PC-3 (cell line): ENCODE data around the gene ZNF470. TPM values are rescaled to one million over a fixed set of nuclear protein-coding genes. Genes with fewer than 3 reads are reported as not detected.

Experiments used
- ATAC-seq: fragments of 200-7000 bp; cut with Tn5 transposase; 2 replicates; pipeline ENCODE4 v1.9.1; 2020; ENCODE audit warnings: mild to moderate bottlenecking, moderate library complexity
- BruUV-seq: library from RNA; stranded (reverse); fragments of 400-500 nt; replicated peaks from 2 replicates; lab custom pipeline; 2021; lab: Mats Ljungman, UMichigan
- CTCF ChIA-PET: fragments of 300-600 bp; sonication (Branson Sonifier 250); formaldehyde crosslinking; loops from one replicate; lab custom pipeline; 2022; ENCODE audit warnings: antibody characterized with exemption; lab: Charles Lee
- POLR2A ChIA-PET: fragments of 300-600 bp; sonication (Branson Sonifier 250); formaldehyde crosslinking; loops from one replicate; lab custom pipeline; 2022; ENCODE audit warnings: antibody characterized with exemption; ENCODE audit not compliant: unreplicated experiment; lab: Charles Lee
- DNase-seq: peaks from one replicate; pipeline ENCODE4 v3.0.0-alpha.2; 2015
- H2AFZ ChIP-seq: fragments of 300-600 bp; sonication (generic); 2 replicates; pipeline ENCODE4 v1.6.0; 2016; ENCODE audit warnings: antibody characterized with exemption, low read length
- H3F3A ChIP-seq: fragments of 300-600 bp; sonication (generic); one replicate; pipeline ENCODE4 v1.6.0; 2017; ENCODE audit warnings: antibody characterized with exemption, low read length, control low read depth, mild to moderate bottlenecking; ENCODE audit not compliant: unreplicated experiment
- H3K27ac ChIP-seq: fragments of 300-600 bp; sonication (generic); 2 replicates; pipeline ENCODE4 v1.5.1; 2016; ENCODE audit warnings: mild to moderate bottlenecking, low read length
- H3K27me3 ChIP-seq: fragments of 300-600 bp; sonication (generic); 2 replicates; pipeline ENCODE4 v1.6.1; 2016; ENCODE audit warnings: low read length, mixed read lengths
- H3K36me3 ChIP-seq: fragments of 300-600 bp; sonication (generic); 2 replicates; pipeline ENCODE4 v1.6.1; 2016; ENCODE audit warnings: low read depth, mixed run types, low read length, mixed read lengths
- H3K4me1 ChIP-seq: fragments of 300-600 bp; sonication (generic); 2 replicates; pipeline ENCODE4 v1.5.1; 2016; ENCODE audit warnings: low read length; ENCODE audit not compliant: insufficient read depth
- H3K4me2 ChIP-seq: fragments of 300-600 bp; sonication (generic); 2 replicates; pipeline ENCODE4 v1.6.0; 2016; ENCODE audit warnings: low read length
- H3K4me3 ChIP-seq: fragments of 300-600 bp; sonication (generic); 2 replicates; pipeline ENCODE4 v1.5.1; 2016; ENCODE audit warnings: mild to moderate bottlenecking, low read length, mixed read lengths
- H3K79me2 ChIP-seq: fragments of 300-600 bp; sonication (generic); 2 replicates; pipeline ENCODE4 v1.6.1; 2017; ENCODE audit warnings: low read length, mixed read lengths
- H3K9ac ChIP-seq: fragments of 300-600 bp; sonication (generic); 2 replicates; pipeline ENCODE4 v1.6.0; 2016; ENCODE audit warnings: mild to moderate bottlenecking, low read length
- H3K9me2 ChIP-seq: fragments of 300-600 bp; sonication (generic); replicated peaks from 2 replicates; pipeline ENCODE4 v1.6.1; 2016; ENCODE audit warnings: mixed run types, low read length, mixed read lengths
- H3K9me3 ChIP-seq: fragments of 300-600 bp; sonication (generic); 2 replicates; pipeline ENCODE4 v1.6.1; 2016; ENCODE audit warnings: low read length, mixed read lengths
- H4K20me1 ChIP-seq: fragments of 300-600 bp; sonication (generic); 2 replicates; pipeline ENCODE4 v1.6.1; 2016; ENCODE audit warnings: low read length, mixed read lengths
- CTCF ChIP-seq: fragments of 300-600 bp; sonication (generic); conservative IDR thresholded peaks from 2 replicates; pipeline ENCODE4 v1.5.1; 2017; ENCODE audit warnings: antibody characterized with exemption, low read depth, mild to moderate bottlenecking, low read length
- EZH2 ChIP-seq: fragments of 300-600 bp; sonication (generic); IDR thresholded peaks from one replicate; pipeline ENCODE4 v1.6.1; 2017; ENCODE audit warnings: antibody characterized with exemption, mild to moderate bottlenecking, low read length; ENCODE audit not compliant: unreplicated experiment
- EZH2phosphoT487 ChIP-seq: fragments of 300-600 bp; sonication (generic); IDR thresholded peaks from 2 replicates; pipeline ENCODE4 v1.6.1; 2018; ENCODE audit warnings: mild to moderate bottlenecking, antibody characterized with exemption, low read length, borderline replicate concordance
- intact Hi-C: fragments of 100-400 bp; cut with micrococcal nuclease; formaldehyde crosslinking; loops from 2 replicates; pipeline ENCODE4 v1.9.0; 2023
- total RNA-seq: library from RNA; depleted of rRNA; stranded (reverse); fragments of >200 nt; gene quantifications from 2 replicates; pipeline ENCODE4 v1.2.3, GENCODE V29; 2014

Gene ZNF470
- total RNA-seq, 1 experiment from 2014 or later: 0.26 TPM

- ChIA-PET CTCF (no interaction called here), POLR2A (no interaction called here)
- Histone ChIP-seq H3K27me3 (no peaks in the 10 kb centered on the region), H3K79me2 (peaks cover 6% of the 10 kb centered on the region; the same call in 1 of the 2 replicates), H3K27ac (no peak overlapping the region), H4K20me1 (no peaks in the 10 kb centered on the region), H3K4me3 (no peak overlapping the region), H3K9ac (no peak overlapping the region), H3K36me3 (peaks cover 96% of the 10 kb centered on the region), H3F3A (no peaks in the 10 kb centered on the region), H3K9me2 (no peaks in the 10 kb centered on the region), H3K9me3 (peaks cover 80% of the 10 kb centered on the region), H3K4me2 (no peak overlapping the region), H3K4me1 (no peaks in the 10 kb centered on the region), H2AFZ (no peak overlapping the region)
- ATAC-seq (no peak), DNase-seq (no peak)
- intact Hi-C loops: no loop called here
- BruUV-seq: no TSS peak
- TF ChIP-seq CTCF (no peak), EZH2 (no peak), EZH2phosphoT487 (no peak)
Measured at GRCh38 chr19:56608274-56608964, 41.2 kb downstream of the ZNF470 start.

- no peak for ATAC-seq
- Histone ChIP-seq H3K9ac (no peak overlapping the region), H3K27ac (no peak overlapping the region), H3K27me3 (no peaks in the 10 kb centered on the region), H3K36me3 (peaks cover 98% of the 10 kb centered on the region), H3F3A (no peaks in the 10 kb centered on the region), H3K9me3 (peaks cover 81% of the 10 kb centered on the region), H3K79me2 (peaks cover 6% of the 10 kb centered on the region; the same call in 1 of the 2 replicates), H3K4me3 (no peak overlapping the region), H2AFZ (no peak overlapping the region), H4K20me1 (no peaks in the 10 kb centered on the region), H3K4me2 (no peak overlapping the region), H3K4me1 (no peaks in the 10 kb centered on the region), H3K9me2 (no peaks in the 10 kb centered on the region)
- CTCF ChIA-PET: no interaction called here
- POLR2A ChIA-PET: no interaction called here
- BruUV-seq: no TSS peak
- TF ChIP-seq EZH2phosphoT487: no peak
- no peak for TF ChIP-seq CTCF
- TF ChIP-seq EZH2: no peak
- intact Hi-C loops: no loop called here
- no peak for DNase-seq
Measured at GRCh38 chr19:56611288-56611687, 44.0 kb downstream of the ZNF470 start.

GRCh38 chr19:56612737-56613136 lies 45.5 kb downstream of the ZNF470 start:
- POLR2A ChIA-PET: no interaction called here
- Histone ChIP-seq H3K9ac (no peak overlapping the region), H3K9me3 (peaks cover 80% of the 10 kb centered on the region), H2AFZ (no peak overlapping the region), H3F3A (no peaks in the 10 kb centered on the region), H3K27me3 (no peaks in the 10 kb centered on the region), H3K4me3 (no peak overlapping the region), H3K9me2 (no peaks in the 10 kb centered on the region), H3K27ac (no peak overlapping the region), H3K79me2 (0 out of 2 replicates have a peak, but pooled peaks cover 6% of the 10 kb centered on the region), H3K4me2 (no peak overlapping the region), H3K4me1 (no peaks in the 10 kb centered on the region), H3K36me3 (peaks cover 99% of the 10 kb centered on the region), H4K20me1 (no peaks in the 10 kb centered on the region)
- no TSS peak for BruUV-seq
- intact Hi-C loops: no loop called here
- ATAC-seq (no peak), DNase-seq (no peak)
- TF ChIP-seq EZH2phosphoT487 (no peak), EZH2 (no peak), CTCF (no peak)
- CTCF ChIA-PET: no interaction called here
